ENCODE results near the gene INTS7. TPM values are rescaled to one million over a fixed set of nuclear protein-coding genes. Genes with fewer than 3 reads are reported as not detected.

Gene INTS7
- total RNA-seq, 1 donor from 2014 or later = 20.7 TPM

DNA sequence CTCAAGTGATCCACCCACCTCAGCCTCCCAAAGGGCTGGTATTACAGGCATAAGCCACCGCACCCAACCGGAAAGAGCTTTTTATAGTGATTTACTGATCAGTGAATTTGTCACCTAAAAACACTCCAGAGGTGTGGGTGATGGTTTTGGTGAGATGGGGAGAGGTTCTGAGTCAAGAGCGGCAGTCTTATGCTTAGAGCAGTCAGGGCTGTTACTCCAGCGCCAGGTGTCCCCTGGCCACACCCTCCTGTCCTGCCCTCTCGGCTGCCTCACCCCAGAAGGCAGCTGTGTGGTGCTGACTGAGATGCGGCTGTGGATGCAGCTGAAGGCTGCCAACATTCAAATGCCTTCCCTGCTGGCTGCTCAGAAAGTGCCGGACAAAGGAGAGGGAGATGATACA lies 110.3 kb downstream of the INTS7 start:
- no peak overlapping the region for H3K27ac ChIP-seq
- H3K9me3 Mint-ChIP-seq = no peaks in the 10 kb centered on the region
- no peaks in the 10 kb centered on the region for H3F3A ChIP-seq (ENCODE audit: low read depth)

DNA sequence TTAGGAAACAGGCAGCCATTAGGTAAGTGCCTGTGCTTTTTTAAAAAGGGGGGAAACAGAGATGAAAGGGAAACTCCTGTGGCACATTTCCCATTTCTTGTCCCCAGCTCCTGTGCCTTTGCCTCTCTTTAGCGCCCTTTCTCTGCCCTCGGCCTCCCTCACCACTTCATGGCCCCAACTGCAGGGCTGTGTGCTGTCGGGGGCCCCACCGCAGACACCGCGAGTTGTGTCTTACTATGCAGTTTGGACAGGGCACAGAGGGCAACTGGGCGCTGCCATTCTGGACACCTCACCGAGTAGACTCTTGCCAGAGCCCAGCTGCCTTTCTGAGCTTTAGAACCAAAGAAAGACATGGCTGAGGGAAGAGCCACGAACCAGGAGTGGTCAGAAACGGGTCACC lies 111.1 kb downstream of the INTS7 start:
- TF ChIP-seq EZH2 (IDR thresholded peaks at IDR 0.05) (no peak), EZH2phosphoT487 (IDR thresholded peaks at IDR 0.05) (no peak)
- TF ChIP-seq, protein P1, sequence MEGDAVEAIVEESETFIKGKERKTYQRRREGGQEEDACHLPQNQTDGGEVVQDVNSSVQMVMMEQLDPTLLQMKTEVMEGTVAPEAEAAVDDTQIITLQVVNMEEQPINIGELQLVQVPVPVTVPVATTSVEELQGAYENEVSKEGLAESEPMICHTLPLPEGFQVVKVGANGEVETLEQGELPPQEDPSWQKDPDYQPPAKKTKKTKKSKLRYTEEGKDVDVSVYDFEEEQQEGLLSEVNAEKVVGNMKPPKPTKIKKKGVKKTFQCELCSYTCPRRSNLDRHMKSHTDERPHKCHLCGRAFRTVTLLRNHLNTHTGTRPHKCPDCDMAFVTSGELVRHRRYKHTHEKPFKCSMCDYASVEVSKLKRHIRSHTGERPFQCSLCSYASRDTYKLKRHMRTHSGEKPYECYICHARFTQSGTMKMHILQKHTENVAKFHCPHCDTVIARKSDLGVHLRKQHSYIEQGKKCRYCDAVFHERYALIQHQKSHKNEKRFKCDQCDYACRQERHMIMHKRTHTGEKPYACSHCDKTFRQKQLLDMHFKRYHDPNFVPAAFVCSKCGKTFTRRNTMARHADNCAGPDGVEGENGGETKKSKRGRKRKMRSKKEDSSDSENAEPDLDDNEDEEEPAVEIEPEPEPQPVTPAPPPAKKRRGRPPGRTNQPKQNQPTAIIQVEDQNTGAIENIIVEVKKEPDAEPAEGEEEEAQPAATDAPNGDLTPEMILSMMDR (IDR thresholded peaks at IDR 0.05) = no peak
- Mint-ChIP-seq H3K4me3 (no peak overlapping the region), H3K27ac (no peak overlapping the region), H3K4me1 (peaks cover 3% of the 10 kb centered on the region), H3K9me3 (no peaks in the 10 kb centered on the region), H3K27me3 (ENCODE audit: insufficient read depth, low read depth) (peaks cover 3% of the 10 kb centered on the region), H3K36me3 (no peaks in the 10 kb centered on the region)
- Histone ChIP-seq H3K9me3 (ENCODE audit: low read depth) (no peaks in the 10 kb centered on the region), H3K4me2 (no peak overlapping the region), H3F3A (ENCODE audit: low read depth) (no peaks in the 10 kb centered on the region), H4K20me1 (ENCODE audit: low read depth) (no peaks in the 10 kb centered on the region), H3K4me1 (peaks cover 7% of the 10 kb centered on the region), H3K27ac (no peak overlapping the region), H3K9ac (no peak overlapping the region), H3K4me3 (no peak overlapping the region), H3K36me3 (no peaks in the 10 kb centered on the region), H3K79me2 (ENCODE audit: low read depth) (no peaks in the 10 kb centered on the region), H3K27me3 (no peaks in the 10 kb centered on the region), H2AFZ (replicated peaks) (no peak overlapping the region)
- no peak for DNase-seq (ENCODE audit: low spot score)

More for the DNA sequence above, 110.3 kb downstream of the INTS7 start:
- no peaks in the 10 kb centered on the region for H3K9me3 ChIP-seq (ENCODE audit: low read depth)
- H3K36me3 ChIP-seq = no peaks in the 10 kb centered on the region
- no peak overlapping the region for H3K4me3 Mint-ChIP-seq
- no peak overlapping the region for H3K27ac Mint-ChIP-seq
- H3K4me1 Mint-ChIP-seq = peaks cover 3% of the 10 kb centered on the region
- no peak overlapping the region for H3K4me3 ChIP-seq
- H2AFZ ChIP-seq (replicated peaks) = no peak overlapping the region
- TF ChIP-seq, protein P1 (IDR thresholded peaks at IDR 0.05) = no peak
- TF ChIP-seq EZH2 (IDR thresholded peaks at IDR 0.05) = no peak
- TF ChIP-seq EZH2phosphoT487 (IDR thresholded peaks at IDR 0.05) = no peak
- H3K79me2 ChIP-seq (ENCODE audit: low read depth) = no peaks in the 10 kb centered on the region
- H3K27me3 Mint-ChIP-seq (ENCODE audit: insufficient read depth, low read depth) = peaks cover 3% of the 10 kb centered on the region
- H4K20me1 ChIP-seq (ENCODE audit: low read depth) = no peaks in the 10 kb centered on the region
- H3K36me3 Mint-ChIP-seq = no peaks in the 10 kb centered on the region
- H3K9ac ChIP-seq = no peak overlapping the region
- peaks cover 7% of the 10 kb centered on the region for H3K4me1 ChIP-seq
- H3K27me3 ChIP-seq = no peaks in the 10 kb centered on the region
- peak; percentile 51 for DNase-seq (ENCODE audit: low spot score)
- no peak overlapping the region for H3K4me2 ChIP-seq

DNA sequence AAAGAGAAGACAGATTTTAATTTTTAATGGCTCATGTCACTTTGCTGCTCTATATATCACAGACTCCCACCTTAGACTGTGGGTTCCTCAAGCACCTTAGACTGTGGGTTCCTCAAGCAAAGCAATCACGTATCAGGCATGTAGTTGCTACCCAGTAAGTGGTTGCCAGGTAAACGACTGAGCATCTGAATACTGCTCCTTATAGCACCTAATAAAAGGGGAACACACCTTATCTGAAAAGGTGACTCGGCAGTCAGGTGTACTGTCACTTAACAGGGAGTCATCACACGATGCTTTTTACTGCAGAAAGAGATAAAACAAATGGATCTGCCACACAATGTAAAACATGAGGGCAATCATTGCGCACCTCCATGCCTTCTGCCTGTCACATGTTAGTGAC lies 112.3 kb downstream of the INTS7 start:
- Mint-ChIP-seq H3K9me3 (no peaks in the 10 kb centered on the region), H3K36me3 (no peaks in the 10 kb centered on the region), H3K27ac (no peak overlapping the region), H3K27me3 (ENCODE audit: insufficient read depth, low read depth) (peaks cover 3% of the 10 kb centered on the region), H3K4me3 (no peak overlapping the region), H3K4me1 (no peaks in the 10 kb centered on the region)
- no peaks in the 10 kb centered on the region for H3F3A ChIP-seq (ENCODE audit: low read depth)
- TF ChIP-seq EZH2 (IDR thresholded peaks at IDR 0.05) (no peak), EZH2phosphoT487 (IDR thresholded peaks at IDR 0.05) (no peak)
- TF ChIP-seq, protein P1 (IDR thresholded peaks at IDR 0.05) = no peak
- no peaks in the 10 kb centered on the region for H3K79me2 ChIP-seq (ENCODE audit: low read depth)
- H3K9me3 ChIP-seq (ENCODE audit: low read depth) = no peaks in the 10 kb centered on the region
- no peaks in the 10 kb centered on the region for H3K4me1 ChIP-seq
- H2AFZ ChIP-seq (replicated peaks) = no peak overlapping the region
- H4K20me1 ChIP-seq (ENCODE audit: low read depth) = no peaks in the 10 kb centered on the region
- H3K36me3 ChIP-seq = no peaks in the 10 kb centered on the region
- H3K27ac ChIP-seq = no peak overlapping the region
- H3K9ac ChIP-seq = no peak overlapping the region
- no peak for DNase-seq (ENCODE audit: low spot score)
- no peak overlapping the region for H3K4me3 ChIP-seq
- no peaks in the 10 kb centered on the region for H3K27me3 ChIP-seq
- no peak overlapping the region for H3K4me2 ChIP-seq

All from neural progenitor cell (in vitro differentiated cells).